HEK293T (cell line): Measurements from ENCODE around the gene ZDHHC9.

Experiments used
- CTBP1 ChIP-seq: fragments of 450-650 bp; IDR thresholded peaks from 2 replicates; pipeline ENCODE4 v1.6.1; 2016; ENCODE audit warnings: borderline replicate concordance
- ELF4 ChIP-seq: fragments of 450-650 bp; IDR thresholded peaks from 2 replicates; pipeline ENCODE4 v1.6.1; 2017; ENCODE audit warnings: antibody characterized with exemption
- FOXA1 ChIP-seq: fragments of 450-650 bp; IDR thresholded peaks from 2 replicates; pipeline ENCODE4 v1.6.1; 2016; ENCODE audit warnings: mild to moderate bottlenecking
- FOXK2 ChIP-seq: fragments of 450-650 bp; IDR thresholded peaks from 2 replicates; pipeline ENCODE4 v1.6.1; 2016; ENCODE audit warnings: mild to moderate bottlenecking
- FOXM1 ChIP-seq: fragments of 450-650 bp; IDR thresholded peaks from 2 replicates; pipeline ENCODE4 v1.6.1; 2017; ENCODE audit warnings: mild to moderate bottlenecking, borderline replicate concordance
- HDGF ChIP-seq: fragments of 450-650 bp; IDR thresholded peaks from 2 replicates; pipeline ENCODE4 v1.6.1; 2017; ENCODE audit warnings: antibody characterized with exemption, borderline replicate concordance
- L3MBTL2 ChIP-seq: fragments of 450-650 bp; conservative IDR thresholded peaks from 2 replicates; pipeline ENCODE4 v1.6.1; 2016; ENCODE audit warnings: mild to moderate bottlenecking
- NFRKB ChIP-seq: fragments of 450-650 bp; IDR thresholded peaks from 2 replicates; pipeline ENCODE4 v1.6.1; 2016; ENCODE audit warnings: mild to moderate bottlenecking, moderate library complexity
- PKNOX1 ChIP-seq: fragments of 450-650 bp; IDR thresholded peaks from 2 replicates; pipeline ENCODE4 v1.6.1; 2016
- SP1 ChIP-seq: fragments of 450-650 bp; IDR thresholded peaks from 2 replicates; pipeline ENCODE4 v1.6.1; 2017
- SUZ12 ChIP-seq: fragments of 450-650 bp; IDR thresholded peaks from 2 replicates; pipeline ENCODE4 v1.6.1; 2016; ENCODE audit warnings: mild to moderate bottlenecking
- TARDBP ChIP-seq: fragments of 450-650 bp; IDR thresholded peaks from 2 replicates; pipeline ENCODE4 v1.6.1; 2016

GRCh38 chrX:129768586-129769466 is 74.9 kb downstream of the ZDHHC9 start:
- no peak for TF ChIP-seq ELF4
- no peak for TF ChIP-seq TARDBP
- TF ChIP-seq HDGF, result no peak
- TF ChIP-seq PKNOX1, result no peak
- TF ChIP-seq CTBP1, result no peak
- no peak for TF ChIP-seq SP1
- no peak for TF ChIP-seq FOXM1
- no peak for TF ChIP-seq FOXA1
- TF ChIP-seq SUZ12, result no peak
- TF ChIP-seq NFRKB, result no peak
- no peak for TF ChIP-seq L3MBTL2
- TF ChIP-seq FOXK2, result no peak
